A172 (cell line): ENCODE measurements around the gene CLEC16A. TPM values are rescaled to one million over a fixed set of nuclear protein-coding genes. Genes with fewer than 3 reads are reported as not detected.

ENCODE experiments used
- DNase-seq: peaks from one replicate; pipeline ENCODE4 v3.0.0-alpha.2; 2015; ENCODE audit warnings: low spot score
- total RNA-seq: library from RNA; depleted of rRNA; stranded (reverse); fragments of >200 nt; shearing (Covaris generic); gene quantifications from 2 replicates; pipeline ENCODE4 v1.2.3, GENCODE V29; 2014

The CLEC16A gene
- total RNA-seq, 1 experiment from 2014 or later: 17.3 TPM

GRCh38 chr16:11121083-11121608 is 176.8 kb downstream of the CLEC16A start:
- no peak for DNase-seq

GRCh38 chr16:11121914-11122692 is 177.7 kb downstream of the CLEC16A start:
- peak; percentile 41 for DNase-seq

GRCh38 chr16:11123666-11124065 is 179.3 kb downstream of the CLEC16A start:
- no peak for DNase-seq

- DNase-seq: no peak
Measured at GRCh38 chr16:11125936-11126335, 181.6 kb downstream of the CLEC16A start.

- DNase-seq: no peak
Measured at GRCh38 chr16:11126399-11127054, 182.2 kb downstream of the CLEC16A start.

GRCh38 chr16:11127610-11128195 is 183.3 kb downstream of the CLEC16A start:
- no peak for DNase-seq

GRCh38 chr16:11128211-11129141 is 184.1 kb downstream of the CLEC16A start:
- no peak for DNase-seq

- DNase-seq: no peak
Measured at GRCh38 chr16:11129378-11129781, 185.0 kb downstream of the CLEC16A start.

GRCh38 chr16:11130978-11131665 is 186.8 kb downstream of the CLEC16A start:
- no peak for DNase-seq

GRCh38 chr16:11131706-11132105 is 187.3 kb downstream of the CLEC16A start:
- DNase-seq: no peak

GRCh38 chr16:11133344-11133943 is 189.1 kb downstream of the CLEC16A start:
- peak; percentile 98 for DNase-seq

- DNase-seq: no peak
Measured at GRCh38 chr16:11134722-11135463, 190.5 kb downstream of the CLEC16A start.

GRCh38 chr16:11135464-11135973 is 191.2 kb downstream of the CLEC16A start:
- DNase-seq: no peak

- peak; percentile 86 for DNase-seq
Measured at GRCh38 chr16:11136600-11136999, 192.2 kb downstream of the CLEC16A start.

GRCh38 chr16:11138022-11138768 is 193.8 kb downstream of the CLEC16A start:
- DNase-seq: no peak

GRCh38 chr16:11138769-11139325 is 194.5 kb downstream of the CLEC16A start:
- no peak for DNase-seq

- no peak for DNase-seq
Measured at GRCh38 chr16:11139326-11140097, 195.1 kb downstream of the CLEC16A start.

GRCh38 chr16:11140098-11140375 is 195.7 kb downstream of the CLEC16A start:
- no peak for DNase-seq
